Mucosa of stomach (tissue), 1 donor: ENCODE measurements around the gene AKAP13.
"Not testable (repeated sequence)": the region's sequence is repeated elsewhere in the genome, so short reads cannot be mapped to it uniquely, and the experiment has no call there.

Experiments used
- H3K27me3 ChIP-seq: one replicate; pipeline ENCODE4 v1.7.0; 2013; ENCODE audit warnings: mild to moderate bottlenecking, low read length; ENCODE audit not compliant: control insufficient read depth, insufficient read depth
- H3K36me3 ChIP-seq: one replicate; pipeline ENCODE4 v1.7.0; 2013; ENCODE audit warnings: low read length; ENCODE audit not compliant: control insufficient read depth, insufficient read depth
- H3K4me1 ChIP-seq: one replicate; pipeline ENCODE4 v1.7.0; 2013; ENCODE audit warnings: mild to moderate bottlenecking, low read length; ENCODE audit not compliant: control insufficient read depth, insufficient read depth
- H3K4me3 ChIP-seq: one replicate; pipeline ENCODE4 v1.7.0; 2013; ENCODE audit warnings: low read length
- H3K9ac ChIP-seq: one replicate; pipeline ENCODE4 v1.7.0; 2013; ENCODE audit warnings: mild to moderate bottlenecking, low read length, moderate library complexity
- H3K9me3 ChIP-seq: one replicate; pipeline ENCODE4 v1.7.0; 2013; ENCODE audit warnings: mild to moderate bottlenecking, low read length, moderate library complexity; ENCODE audit not compliant: control insufficient read depth
- donor health status: Pancreatic carcinoma.

Gene AKAP13

DNA sequence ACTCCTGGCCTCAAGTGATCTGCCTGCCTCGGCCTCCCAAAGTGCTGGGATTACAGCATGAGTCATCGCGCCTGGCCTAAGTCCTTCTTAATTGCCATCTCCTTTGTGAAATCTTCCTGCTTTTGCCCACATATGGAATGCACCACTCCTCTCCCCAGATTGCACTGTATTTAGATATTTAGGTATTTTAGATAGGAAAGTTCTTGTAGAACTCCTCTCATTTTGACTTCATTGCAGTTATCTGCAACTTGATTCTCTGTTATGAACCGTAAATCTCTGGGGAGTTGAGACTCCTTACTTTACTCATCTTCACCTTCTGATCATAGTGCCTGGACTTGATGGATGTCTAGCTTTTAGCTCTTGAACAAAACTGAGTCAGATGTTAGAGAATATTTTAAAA, 150.7 kb downstream of the AKAP13 start:
- no peak overlapping the region for H3K4me3 ChIP-seq
- peaks cover 55% of the 10 kb centered on the region for H3K4me1 ChIP-seq
- no peaks in the 10 kb centered on the region for H3K36me3 ChIP-seq
- H3K9ac ChIP-seq: no peak overlapping the region
- H3K27me3 ChIP-seq: no peaks in the 10 kb centered on the region
- H3K9me3 ChIP-seq: no peaks in the 10 kb centered on the region

DNA sequence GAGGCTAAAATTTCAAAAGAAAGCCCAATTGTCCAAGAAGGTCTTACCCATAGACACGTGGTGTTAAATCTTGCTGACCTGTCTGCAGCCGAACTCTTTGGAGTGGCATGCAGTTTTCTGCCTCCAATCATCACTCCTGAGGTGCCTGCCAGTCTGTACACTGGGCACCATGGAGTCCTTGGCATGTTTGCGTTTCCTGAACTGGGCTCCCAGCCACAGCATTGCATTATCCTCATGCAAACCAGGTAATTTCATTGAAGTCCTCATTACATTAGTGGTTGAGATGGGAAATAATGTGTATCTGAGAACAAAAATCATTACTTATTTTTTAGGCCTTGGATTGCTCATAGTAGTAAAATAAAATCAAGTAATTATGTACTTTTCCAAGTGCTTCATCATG, 152.3 kb downstream of the AKAP13 start:
- Histone ChIP-seq H3K9ac (no peak overlapping the region), H3K9me3 (no peaks in the 10 kb centered on the region), H3K4me1 (peaks cover 51% of the 10 kb centered on the region), H3K27me3 (no peaks in the 10 kb centered on the region), H3K36me3 (no peaks in the 10 kb centered on the region), H3K4me3 (no peak overlapping the region)

DNA sequence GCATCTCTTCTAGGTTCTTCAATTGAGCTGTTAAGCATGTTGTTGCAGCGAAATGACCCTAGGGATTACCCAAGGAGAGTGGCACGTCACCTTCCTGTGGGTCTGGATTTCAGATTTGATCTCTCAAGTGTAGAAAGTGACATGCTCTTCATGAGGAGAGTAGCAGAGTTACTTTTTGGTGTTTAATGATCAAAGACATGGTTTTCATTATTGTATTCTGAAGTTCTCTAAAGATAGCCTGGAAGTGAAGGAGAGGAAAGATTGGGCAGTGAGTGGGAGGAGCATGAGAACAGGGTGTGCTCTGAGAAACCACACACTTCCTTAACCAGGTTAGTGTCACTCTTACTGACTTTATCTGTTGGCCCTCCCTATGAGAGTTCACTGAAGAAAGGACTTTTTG, 153.6 kb downstream of the AKAP13 start:
- Histone ChIP-seq H3K9me3 (no peaks in the 10 kb centered on the region), H3K4me1 (peaks cover 42% of the 10 kb centered on the region), H3K36me3 (no peaks in the 10 kb centered on the region), H3K4me3 (no peak overlapping the region), H3K9ac (no peak overlapping the region), H3K27me3 (no peaks in the 10 kb centered on the region)

DNA sequence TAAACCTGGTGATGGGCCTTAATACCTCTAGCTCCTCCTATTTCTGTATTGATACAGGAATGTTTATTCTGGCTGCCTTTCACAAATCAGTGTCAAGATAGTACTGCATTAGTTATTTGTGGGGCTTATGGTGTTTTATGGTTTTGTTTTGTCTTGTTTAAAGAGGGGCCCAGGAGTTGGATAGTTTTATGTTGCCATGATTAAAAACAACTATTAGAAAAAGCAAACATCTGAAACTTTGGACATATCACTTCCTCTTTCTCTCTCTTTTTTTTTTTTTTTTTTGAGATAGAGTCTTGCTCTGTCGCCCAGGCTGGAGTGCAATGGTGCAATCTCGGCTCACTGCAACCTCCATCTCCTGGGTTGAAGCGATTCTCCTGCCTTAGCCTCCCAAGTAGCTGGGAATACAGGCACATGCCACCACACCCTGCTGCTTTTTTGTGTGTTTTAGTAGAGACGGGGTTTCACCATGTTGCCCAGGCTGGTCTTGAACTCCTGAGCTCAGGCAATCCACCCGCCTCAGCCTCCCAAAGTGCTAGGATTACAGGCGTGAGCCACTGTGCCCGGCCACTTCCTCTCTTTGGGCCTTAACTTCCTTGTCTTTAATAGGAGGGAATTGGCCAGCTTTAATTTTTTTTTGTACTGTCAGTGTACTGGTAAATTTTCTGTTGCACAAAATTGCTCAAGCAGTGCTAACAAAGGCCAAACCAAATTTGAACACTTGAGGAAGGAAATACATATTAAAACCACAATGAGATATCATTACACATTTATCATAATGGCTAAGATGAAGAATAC, 155.3 kb downstream of the AKAP13 start:
- peaks cover 49% of the 10 kb centered on the region for H3K4me1 ChIP-seq
- H3K27me3 ChIP-seq, H3K9ac ChIP-seq, H3K9me3 ChIP-seq, H3K4me3 ChIP-seq, H3K36me3 ChIP-seq: not testable (repeated sequence)

DNA sequence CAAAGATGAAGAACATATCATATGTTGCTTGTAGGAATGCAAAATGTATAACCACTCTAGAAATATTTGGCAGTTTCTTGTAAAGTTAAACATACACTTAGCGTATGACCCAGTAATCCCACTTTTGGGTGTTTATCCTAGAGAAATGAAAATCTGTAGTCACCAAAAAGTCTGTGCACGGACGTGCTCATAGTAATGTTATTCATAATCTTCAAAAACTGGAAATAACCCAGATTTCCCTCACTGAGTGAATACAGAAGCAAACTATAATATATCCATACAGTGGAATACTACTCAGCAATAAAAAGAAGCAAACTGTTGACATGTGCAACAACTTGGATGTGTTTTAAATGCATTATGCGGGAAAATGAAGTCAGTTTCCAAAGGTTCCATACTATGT, 155.9 kb downstream of the AKAP13 start:
- Histone ChIP-seq H3K9me3 (no peaks in the 10 kb centered on the region), H3K36me3 (no peaks in the 10 kb centered on the region), H3K27me3 (no peaks in the 10 kb centered on the region), H3K4me3 (no peak overlapping the region), H3K9ac (no peak overlapping the region), H3K4me1 (peaks cover 53% of the 10 kb centered on the region)

DNA sequence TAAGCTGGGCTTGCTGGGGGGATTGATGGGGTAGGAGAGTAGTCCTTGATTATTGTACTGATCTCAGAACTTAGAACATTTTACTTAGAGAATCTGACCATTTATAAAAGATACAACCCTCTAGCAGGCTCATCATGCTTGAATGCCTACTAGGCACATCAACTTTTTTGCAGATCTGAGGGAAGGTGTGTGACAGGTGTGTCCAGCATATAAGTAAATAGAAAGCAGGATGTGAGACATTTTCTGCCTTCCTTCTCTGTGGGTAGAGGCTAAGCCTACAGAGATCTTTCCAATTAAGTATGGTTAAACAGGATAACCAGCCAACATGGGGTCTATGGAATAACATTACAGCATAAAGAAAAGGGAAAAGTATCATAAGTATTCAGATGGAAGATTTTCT, 159.1 kb downstream of the AKAP13 start:
- no peak overlapping the region for H3K4me3 ChIP-seq
- no peak overlapping the region for H3K9ac ChIP-seq
- no peaks in the 10 kb centered on the region for H3K36me3 ChIP-seq
- peaks cover 47% of the 10 kb centered on the region for H3K4me1 ChIP-seq
- no peaks in the 10 kb centered on the region for H3K9me3 ChIP-seq
- no peaks in the 10 kb centered on the region for H3K27me3 ChIP-seq

DNA sequence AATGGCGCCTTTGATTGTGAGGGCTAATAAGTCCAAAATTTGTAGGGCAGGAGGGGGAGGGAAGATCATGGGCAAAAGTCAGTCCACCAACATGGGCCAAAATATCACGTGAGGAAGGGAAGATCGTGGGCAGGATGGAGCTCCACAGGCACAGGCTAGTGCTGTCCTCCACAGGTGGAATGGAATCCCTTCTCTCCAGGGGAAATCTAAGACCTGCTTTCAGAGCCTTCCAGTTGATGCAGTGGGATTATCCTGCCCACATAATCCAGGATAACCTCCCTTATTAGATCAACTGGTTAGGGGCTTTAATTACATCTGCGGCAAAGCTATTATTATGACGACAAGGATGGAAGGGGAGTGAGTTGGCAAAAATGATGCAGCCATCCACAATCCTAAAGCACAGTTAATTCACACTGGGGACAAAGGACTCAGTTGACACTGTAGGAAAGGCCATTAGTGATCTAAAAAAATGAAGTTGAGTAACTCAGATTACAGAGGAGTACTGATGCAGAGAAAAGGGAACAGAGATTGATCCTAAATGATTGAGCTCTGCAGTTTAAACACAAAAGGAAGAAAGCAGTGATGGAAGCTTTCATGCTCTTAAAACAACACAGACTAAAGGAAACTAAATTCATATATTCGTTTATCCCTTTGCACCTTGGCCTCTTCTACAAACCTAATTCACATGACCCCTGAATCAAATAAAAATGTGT, 159.8 kb downstream of the AKAP13 start:
- Histone ChIP-seq H3K4me1 (peaks cover 46% of the 10 kb centered on the region), H3K36me3 (no peaks in the 10 kb centered on the region), H3K4me3 (no peak overlapping the region), H3K9ac (no peak overlapping the region), H3K27me3 (no peaks in the 10 kb centered on the region), H3K9me3 (no peaks in the 10 kb centered on the region)

DNA sequence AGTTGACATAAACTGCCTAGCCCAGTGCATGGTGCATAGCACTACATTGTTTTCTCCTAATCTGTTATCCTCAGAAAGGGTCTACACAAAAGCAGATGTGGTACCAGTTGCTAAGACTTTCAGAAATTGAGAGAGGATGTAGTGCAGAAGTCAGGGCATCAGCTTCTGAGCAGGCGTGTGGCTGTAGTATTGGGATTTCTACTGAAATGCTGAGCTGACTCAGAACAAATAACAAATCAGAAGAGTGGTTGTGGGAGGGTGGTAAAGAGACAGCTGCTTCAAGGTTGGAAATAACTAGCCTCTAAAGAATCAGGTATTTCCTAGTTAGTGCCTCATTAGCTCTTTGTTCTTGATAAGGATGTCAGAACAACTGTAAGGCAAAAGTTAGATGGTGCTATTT, 161.3 kb downstream of the AKAP13 start:
- Histone ChIP-seq H3K36me3 (no peaks in the 10 kb centered on the region), H3K4me1 (peaks cover 47% of the 10 kb centered on the region), H3K9me3 (no peaks in the 10 kb centered on the region), H3K4me3 (no peak overlapping the region), H3K27me3 (no peaks in the 10 kb centered on the region), H3K9ac (no peak overlapping the region)

DNA sequence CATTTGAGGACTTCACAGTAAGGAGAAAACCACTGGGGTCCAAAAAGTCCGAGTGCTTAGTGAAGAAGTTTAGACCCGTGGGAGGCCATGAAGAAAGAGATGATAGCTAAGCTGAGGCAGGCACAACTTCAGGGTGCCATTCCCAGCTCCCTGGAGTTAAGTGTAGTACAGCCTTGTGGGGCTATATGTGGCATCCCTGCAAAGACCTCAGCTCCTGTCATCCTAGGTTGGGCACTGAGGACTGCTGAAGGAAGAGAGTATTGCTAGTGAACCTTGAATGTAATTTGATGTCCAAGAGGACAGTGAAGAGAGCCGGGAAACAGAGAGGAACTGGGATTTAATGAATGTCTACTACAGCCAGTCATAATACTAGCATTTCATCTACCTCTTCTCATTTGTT, 162.1 kb downstream of the AKAP13 start:
- Histone ChIP-seq H3K4me3 (no peak overlapping the region), H3K9me3 (no peaks in the 10 kb centered on the region), H3K4me1 (peaks cover 47% of the 10 kb centered on the region), H3K27me3 (no peaks in the 10 kb centered on the region), H3K36me3 (no peaks in the 10 kb centered on the region), H3K9ac (no peak overlapping the region)

DNA sequence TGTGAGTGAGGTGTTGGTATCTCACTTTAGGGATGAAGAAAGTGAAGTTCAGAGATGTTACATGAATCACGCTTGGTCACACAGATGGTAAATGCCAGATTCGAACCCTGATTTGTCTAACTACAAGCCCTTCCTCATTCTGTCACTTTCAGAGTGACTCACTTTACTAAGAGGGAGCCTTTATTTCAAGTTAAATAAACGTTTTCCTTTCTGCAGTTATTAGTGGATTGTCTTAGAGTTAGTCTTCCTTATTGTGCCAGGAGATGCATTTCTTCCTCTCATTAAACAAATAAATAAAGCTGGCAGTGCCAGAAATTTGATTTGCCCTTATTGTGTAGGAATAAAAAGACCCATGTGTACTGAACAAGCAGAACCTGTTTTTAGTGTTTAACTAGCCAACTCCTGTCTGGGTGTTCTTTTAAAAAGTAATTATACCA, 162.5 kb downstream of the AKAP13 start:
- H3K4me3 ChIP-seq: no peak overlapping the region
- H3K4me1 ChIP-seq: peaks cover 48% of the 10 kb centered on the region
- peak overlapping the region; percentile 64 for H3K9ac ChIP-seq
- H3K36me3 ChIP-seq: no peaks in the 10 kb centered on the region
- no peaks in the 10 kb centered on the region for H3K27me3 ChIP-seq
- no peaks in the 10 kb centered on the region for H3K9me3 ChIP-seq

DNA sequence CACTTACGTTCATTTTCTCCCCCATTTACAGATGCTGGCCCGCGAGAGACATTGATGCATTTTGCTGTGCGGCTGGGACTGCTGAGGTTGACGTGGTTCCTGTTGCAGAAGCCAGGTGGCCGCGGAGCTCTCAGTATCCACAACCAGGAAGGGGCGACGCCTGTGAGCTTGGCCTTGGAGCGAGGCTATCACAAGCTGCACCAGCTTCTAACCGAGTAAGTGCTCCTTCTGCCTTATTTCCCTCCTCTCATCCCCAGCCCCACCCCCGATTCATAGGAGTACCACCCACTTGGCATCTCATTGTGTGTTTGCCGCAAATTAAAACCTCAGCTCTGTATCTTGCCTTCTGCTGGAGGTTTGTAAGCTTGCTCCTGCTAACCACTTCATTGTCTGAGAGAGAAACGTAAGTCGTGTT, 163.3 kb downstream of the AKAP13 start:
- H3K9ac ChIP-seq: peak overlapping the region; percentile 64
- no peaks in the 10 kb centered on the region for H3K36me3 ChIP-seq
- peaks cover 52% of the 10 kb centered on the region for H3K4me1 ChIP-seq
- H3K4me3 ChIP-seq: no peak overlapping the region
- no peaks in the 10 kb centered on the region for H3K9me3 ChIP-seq
- no peaks in the 10 kb centered on the region for H3K27me3 ChIP-seq

DNA sequence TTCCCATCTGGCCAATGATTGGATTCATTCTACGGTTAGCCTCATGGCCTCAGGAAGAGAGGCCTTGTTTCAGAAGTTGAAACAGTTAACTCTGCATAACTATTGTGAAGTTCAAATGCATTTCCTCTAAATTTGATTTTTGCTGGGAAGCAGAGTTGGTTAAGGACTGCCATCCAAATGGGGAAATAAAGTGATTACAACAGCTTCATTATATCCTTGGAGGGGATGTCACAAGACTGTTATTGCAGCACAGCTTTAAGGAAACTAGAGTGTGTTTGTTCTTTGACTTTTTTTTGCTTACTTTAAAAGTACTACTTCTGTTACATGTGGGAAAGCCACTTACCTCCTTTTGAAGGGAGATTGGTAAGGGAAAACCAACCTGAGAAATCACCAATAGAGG, 164.8 kb downstream of the AKAP13 start:
- Histone ChIP-seq H3K36me3 (no peaks in the 10 kb centered on the region), H3K4me3 (no peak overlapping the region), H3K9ac (no peak overlapping the region), H3K4me1 (peaks cover 44% of the 10 kb centered on the region), H3K27me3 (no peaks in the 10 kb centered on the region), H3K9me3 (no peaks in the 10 kb centered on the region)
